ENCODE measurements around the gene NMD3.
"Not testable (repeated sequence)": the region's sequence is repeated elsewhere in the genome, so short reads cannot be mapped to it uniquely, and the experiment has no call there.

NMD3 gene

GRCh38 chr3:161233557-161233956 is 12.4 kb downstream of the NMD3 start:
- no peak for DNase-seq

DNA sequence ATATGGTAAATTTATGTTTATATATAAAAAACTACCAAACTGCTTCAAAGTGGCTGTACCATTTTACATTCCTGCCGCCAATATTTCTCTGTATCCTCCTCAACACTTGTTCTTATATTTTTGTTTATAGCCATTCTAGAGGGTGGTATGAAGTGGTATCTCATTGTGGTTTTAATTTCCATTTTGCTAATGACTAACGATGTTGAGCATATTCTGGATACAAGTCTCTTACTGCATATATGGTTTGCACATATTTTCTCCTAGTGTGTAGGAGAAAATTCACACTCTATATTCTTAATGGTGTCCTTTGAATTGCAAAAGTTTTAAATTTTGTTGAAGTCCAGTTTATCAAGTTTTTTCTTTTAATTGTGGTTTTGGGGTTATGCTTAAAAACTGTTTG is 15.1 kb downstream of the NMD3 start:
- no peak for DNase-seq

DNA sequence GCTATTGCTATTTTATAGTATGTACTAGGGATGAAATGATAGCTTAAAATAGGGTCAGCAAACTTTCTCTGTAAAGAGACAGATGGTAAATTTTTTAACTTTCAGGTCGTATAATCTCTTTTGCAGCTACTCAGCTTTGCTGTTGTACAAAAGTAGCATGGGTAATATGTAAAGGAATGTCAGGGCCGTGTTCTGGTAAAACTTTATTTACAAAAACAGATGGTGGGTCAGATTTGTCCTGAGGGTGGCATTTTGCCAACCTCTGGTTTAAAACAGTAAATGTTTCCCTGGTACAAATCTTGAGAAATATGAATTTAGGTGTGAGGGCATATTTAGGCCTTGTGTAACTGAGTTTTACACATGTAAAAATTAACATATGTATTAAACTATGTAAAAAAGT is 18.6 kb downstream of the NMD3 start:
- DNase-seq, result no peak

DNA sequence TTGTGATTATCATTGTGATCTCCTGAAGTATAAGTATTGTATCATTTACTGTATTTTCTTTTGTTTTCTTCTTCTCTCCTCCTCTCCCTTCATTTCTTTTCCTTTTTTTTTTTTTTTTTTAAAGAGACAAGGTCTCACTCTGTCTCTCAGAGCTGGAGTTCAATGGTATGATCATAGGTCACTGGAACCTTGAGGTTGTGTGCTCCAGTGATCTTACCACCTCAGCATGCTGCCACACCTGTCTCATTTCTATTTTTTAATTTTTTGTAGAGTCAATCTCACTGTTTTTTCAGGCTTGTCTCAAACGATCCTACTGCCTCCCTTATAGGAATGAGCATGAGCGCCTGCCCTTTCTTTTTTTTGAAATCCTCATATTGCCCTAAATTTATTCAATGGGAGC is 23.4 kb downstream of the NMD3 start:
- no peak for DNase-seq

- DNase-seq, result no peak
Measured at GRCh38 chr3:161247049-161247448, 25.9 kb downstream of the NMD3 start.

DNA sequence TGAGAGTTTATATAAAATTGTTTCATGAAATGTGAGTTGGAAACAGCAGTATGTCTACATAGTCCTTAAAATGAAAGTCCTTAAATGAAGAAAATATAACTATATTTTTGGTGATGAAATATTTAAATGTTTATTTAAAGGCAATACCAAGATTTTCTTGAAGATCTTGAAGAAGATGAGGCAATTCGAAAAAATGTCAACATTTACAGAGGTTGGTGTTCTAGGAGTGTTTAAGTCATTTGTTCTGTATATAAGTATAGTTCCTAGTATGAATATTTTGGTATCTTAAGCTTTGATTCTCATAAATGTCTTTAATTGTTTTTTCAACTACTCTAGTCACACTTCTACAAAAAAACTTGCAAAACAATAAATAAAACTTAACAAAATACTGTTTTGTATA is 29.0 kb downstream of the NMD3 start:
- no peak for DNase-seq

DNA sequence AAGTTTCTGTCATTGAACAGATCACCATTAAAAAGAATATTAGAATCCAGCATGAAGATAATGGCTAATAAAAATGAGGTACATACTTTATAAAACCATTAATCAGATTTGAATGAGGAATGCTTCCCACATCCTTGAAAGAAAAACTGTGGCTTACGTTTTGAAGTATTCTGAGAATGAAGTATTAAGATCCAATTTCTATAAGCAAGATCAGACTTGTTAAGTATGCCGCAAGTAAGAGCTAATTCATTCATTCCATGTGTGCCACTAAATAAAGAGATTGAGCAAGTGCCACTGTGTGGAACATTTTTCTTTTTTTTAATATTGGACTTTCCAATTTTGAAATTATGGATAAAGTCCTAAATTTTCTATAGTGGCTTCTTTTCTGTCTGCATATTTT is 30.6 kb downstream of the NMD3 start:
- DNase-seq, result no peak

GRCh38 chr3:161252143-161252542 is 31.0 kb downstream of the NMD3 start:
- no peak for DNase-seq

DNA sequence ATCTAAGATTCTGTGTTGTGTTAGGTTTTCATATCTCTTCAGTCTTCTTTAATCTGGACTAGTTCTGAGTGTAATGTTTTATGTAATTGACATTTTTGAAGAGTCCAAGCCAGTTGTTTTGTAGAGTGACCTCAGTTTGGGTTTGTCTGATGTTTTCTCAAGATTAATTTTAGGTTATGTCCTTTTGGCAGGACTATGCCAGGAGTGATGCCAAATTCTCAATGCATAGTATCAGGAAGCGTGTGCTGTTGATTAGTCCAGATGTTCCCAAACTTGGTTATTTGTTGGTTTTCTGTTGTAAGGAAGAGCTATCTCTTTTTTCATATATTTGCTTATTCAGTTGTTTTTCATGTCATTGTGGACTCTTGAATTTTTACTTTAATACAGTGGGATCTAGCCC is 32.6 kb downstream of the NMD3 start:
- no peak for DNase-seq

DNA sequence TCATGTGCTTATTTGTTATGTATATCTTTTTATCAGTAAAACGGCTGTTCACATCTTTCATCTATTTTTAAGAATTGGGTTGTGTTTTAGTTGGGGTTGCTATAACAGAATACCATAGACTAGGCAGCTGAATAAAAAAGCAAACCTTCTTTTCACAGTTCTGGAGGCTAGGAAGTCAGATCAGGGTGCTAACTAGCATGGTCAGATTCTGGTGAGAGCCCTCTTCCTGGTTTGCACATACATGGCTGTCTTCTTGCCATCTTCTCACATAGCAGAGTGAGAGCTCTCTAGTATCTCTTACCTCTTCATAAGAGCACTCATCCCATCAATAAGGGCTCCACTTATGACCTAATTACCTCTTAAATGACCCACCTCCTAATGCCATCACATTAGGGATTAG is 33.8 kb downstream of the NMD3 start:
- no peak for DNase-seq

DNA sequence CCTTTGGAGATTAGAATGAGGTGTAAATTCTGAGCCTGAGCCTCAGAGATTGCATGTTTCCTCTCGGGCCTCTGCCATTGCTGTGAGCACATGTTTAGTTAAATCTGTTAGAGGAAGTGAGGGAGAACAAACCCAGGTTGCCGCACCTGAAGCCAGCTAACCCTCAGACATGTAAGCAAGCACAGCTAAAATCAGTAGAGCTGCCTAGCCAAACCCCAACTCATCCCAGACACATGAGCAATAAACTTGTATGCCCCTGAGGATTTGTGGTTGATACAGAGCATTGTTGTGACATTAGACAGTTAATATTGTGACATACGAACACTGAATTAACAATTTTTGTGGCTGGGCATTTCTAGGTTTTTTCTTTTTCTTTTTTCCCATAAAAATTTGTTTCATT is 41.9 kb downstream of the NMD3 start:
- no peak for DNase-seq

- DNase-seq, result no peak
Measured at GRCh38 chr3:161264852-161265251, 43.7 kb downstream of the NMD3 start.

- DNase-seq, result no peak
Measured at GRCh38 chr3:161265916-161266571, 44.9 kb downstream of the NMD3 start.

DNA sequence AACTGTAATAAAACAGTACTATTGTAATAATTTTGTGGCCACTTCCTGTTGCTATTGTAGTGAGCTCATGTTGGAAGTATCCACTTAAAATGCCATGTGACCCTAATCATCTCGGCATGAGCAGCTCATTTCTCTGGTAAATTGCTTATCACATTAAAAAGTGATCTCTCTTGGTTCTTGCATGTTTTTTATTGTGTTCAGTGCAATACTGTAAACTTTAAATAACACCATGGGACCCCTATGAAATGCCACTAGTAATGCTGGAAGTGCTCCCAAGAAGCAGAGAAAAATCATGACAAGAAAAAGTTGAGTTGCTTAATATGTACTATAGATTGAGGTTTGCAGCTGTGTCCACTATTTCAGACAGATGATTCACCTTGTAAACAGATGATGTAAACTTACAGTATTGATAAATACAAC is 45.6 kb downstream of the NMD3 start:
- DNase-seq, result no peak

GRCh38 chr3:161267646-161268045 is 46.5 kb downstream of the NMD3 start:
- no peak for DNase-seq

DNA sequence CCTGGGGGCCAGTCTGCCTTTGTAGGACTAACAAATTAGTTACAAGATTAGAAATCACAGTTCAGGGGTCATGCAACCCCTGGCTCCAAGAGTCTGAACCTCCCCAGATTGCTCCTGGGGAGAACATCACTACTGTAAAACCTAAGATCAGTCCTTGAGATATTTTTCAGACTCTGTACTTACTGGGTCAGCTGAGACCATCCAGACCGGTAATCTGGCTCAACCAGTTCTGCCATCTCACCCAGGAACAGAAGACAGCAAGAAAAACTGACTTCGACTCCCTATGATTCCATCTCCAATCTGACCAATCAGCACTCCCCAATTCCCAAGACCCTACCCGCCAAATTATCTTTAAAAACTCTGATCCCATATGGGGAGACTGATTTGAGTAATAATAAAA is 47.5 kb downstream of the NMD3 start:
- DNase-seq, result no peak

DNA sequence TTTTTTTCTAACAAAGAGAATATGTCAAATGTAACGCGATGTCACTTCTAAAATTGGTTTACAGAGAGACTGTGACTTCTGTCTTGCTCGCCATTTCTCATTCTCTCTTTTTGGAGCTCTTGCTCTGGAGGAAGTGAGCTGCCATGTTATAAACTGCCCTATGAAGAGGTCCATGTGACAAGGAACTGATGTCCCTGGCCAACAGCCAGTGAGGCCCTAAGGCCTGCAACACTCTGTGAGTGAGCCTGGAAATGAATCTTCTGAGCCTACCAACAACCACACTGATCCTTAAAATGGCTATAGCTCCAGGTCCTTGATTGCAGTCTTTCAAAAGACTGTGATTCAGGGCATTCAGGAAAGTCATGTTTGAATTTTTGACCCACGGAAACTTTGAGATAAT is 49.9 kb downstream of the NMD3 start:
- DNase-seq, result no peak

- no peak for DNase-seq
Measured at GRCh38 chr3:161271646-161272045, 50.5 kb downstream of the NMD3 start.

GRCh38 chr3:161272524-161272923 is 51.4 kb downstream of the NMD3 start:
- DNase-seq, result no peak

DNA sequence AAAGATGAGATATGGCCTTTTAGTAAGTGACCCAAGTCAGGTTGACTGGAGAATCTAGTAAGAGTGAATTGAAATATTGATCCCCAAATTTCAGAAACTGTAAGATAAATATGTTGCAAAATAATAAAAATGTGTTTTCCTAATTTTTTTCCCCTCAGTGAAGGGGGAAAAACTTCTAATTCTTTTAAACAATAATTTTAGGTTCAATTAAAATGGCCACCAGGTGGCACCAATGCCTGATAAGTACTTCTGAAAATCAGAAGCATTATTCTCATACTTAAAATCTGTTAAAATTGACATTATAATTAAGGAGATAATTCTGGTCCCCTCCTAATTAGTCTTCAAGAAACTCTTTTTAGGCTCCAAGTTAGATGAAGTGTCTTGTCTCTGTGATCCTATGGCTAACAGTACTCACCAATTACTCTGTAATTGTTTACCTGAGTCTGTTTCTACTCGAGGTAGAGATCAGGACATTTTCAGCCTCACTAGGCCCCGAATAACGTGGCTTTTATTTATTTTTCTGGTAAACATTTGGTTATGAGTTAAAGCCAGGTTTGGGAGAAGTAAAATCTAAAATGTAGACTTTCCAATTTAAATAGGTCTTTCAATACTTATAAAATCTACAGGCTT is 52.6 kb downstream of the NMD3 start:
- DNase-seq, result no peak

GRCh38 chr3:161274691-161275298 is 53.7 kb downstream of the NMD3 start:
- DNase-seq, result no peak

GRCh38 chr3:161275919-161276318 is 54.8 kb downstream of the NMD3 start:
- peak; percentile 70 for DNase-seq

DNA sequence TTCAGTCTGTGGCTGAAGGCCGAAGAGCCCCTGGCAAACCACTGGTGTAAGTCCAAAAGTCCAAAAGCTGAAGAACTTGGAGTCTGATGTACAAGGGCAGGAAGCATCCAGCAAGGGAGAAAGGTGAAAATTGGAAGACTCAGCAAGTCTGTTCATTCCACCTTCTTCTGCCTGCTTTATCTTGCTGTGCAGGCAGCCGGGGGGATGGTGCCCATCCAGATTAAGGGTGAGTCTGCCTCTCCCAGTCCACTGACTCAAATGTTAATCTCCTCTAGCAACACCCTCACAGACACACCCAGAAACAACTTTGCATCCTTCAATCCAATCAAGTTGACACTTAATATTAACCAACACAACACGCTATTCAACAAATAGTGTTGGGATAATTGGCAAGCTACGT is 61.3 kb downstream of the NMD3 start:
- DNase-seq, result not testable (repeated sequence)

DNA sequence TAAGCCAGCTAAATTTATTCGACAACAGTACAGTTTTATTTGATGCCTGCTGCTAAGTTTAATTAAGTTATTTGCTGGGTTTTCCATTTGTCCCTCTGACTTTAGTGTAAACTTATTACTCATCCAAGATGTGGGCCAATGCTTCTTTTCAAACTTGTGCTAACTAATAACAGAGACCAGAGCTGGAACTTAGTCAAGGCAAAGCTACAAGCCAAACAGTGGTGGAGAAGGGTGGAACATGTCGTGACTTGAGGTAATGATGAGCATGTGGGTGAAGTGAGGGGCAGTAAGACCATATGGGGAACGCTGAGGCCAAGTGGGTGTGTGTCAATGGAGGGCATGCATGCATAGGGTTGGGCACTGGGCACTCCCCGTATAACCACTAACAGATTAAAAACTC is 63.9 kb downstream of the NMD3 start:
- DNase-seq, result no peak

GRCh38 chr3:161289174-161289573 is 68.1 kb downstream of the NMD3 start:
- no peak for DNase-seq
